ENCODE measurements around the gene EPG5.

DNA sequence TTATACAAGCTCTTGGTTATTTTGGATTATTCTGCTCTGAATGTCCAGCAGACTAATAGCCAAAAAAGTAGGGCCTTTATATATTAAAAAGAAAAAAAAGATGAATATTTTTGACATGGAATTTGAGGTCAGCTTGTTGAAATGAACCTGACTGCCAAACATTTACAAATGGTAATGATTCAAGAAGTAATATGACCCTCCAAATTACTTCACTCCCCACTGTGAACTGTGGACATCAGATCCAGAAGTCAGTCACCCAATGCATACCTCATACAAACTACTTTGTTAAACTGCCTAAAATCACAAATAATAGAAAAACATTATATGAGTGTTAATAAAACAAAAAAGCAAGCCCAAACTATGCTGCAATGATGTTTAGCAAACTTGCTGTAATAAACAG is 10.0 kb downstream of the EPG5 start:
- TF ChIP-seq, protein P1, sequence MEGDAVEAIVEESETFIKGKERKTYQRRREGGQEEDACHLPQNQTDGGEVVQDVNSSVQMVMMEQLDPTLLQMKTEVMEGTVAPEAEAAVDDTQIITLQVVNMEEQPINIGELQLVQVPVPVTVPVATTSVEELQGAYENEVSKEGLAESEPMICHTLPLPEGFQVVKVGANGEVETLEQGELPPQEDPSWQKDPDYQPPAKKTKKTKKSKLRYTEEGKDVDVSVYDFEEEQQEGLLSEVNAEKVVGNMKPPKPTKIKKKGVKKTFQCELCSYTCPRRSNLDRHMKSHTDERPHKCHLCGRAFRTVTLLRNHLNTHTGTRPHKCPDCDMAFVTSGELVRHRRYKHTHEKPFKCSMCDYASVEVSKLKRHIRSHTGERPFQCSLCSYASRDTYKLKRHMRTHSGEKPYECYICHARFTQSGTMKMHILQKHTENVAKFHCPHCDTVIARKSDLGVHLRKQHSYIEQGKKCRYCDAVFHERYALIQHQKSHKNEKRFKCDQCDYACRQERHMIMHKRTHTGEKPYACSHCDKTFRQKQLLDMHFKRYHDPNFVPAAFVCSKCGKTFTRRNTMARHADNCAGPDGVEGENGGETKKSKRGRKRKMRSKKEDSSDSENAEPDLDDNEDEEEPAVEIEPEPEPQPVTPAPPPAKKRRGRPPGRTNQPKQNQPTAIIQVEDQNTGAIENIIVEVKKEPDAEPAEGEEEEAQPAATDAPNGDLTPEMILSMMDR (IDR thresholded peaks at IDR 0.05 in 8 of 11, conservative IDR thresholded peaks at IDR 0.05 in 3 of 11), result no peak
- no peak for TF ChIP-seq POLR2A (IDR thresholded peaks at IDR 0.05)

All from spleen (tissue), 7 donors.